HG03520 (cell line): ENCODE data around the gene ZFP36.

Experiments
- ATAC-seq: cut with Tn5 transposase; IDR thresholded peaks from one replicate; pipeline ENCODE4 v1.9.1; 2021; ENCODE audit warnings: mild to moderate bottlenecking, moderate library complexity; ENCODE audit not compliant: unreplicated experiment

ZFP36 gene

GRCh38 chr19:39384839-39385568 lies 21.6 kb upstream of the ZFP36 start:
- no peak for ATAC-seq

- ATAC-seq, result no peak
Measured at GRCh38 chr19:39385629-39386411, 20.8 kb upstream of the ZFP36 start.

- ATAC-seq, result no peak
Measured at GRCh38 chr19:39386557-39386956, 20.1 kb upstream of the ZFP36 start.

- no peak for ATAC-seq
Measured at GRCh38 chr19:39388657-39389056, 18.0 kb upstream of the ZFP36 start.

- no peak for ATAC-seq
Measured at GRCh38 chr19:39389631-39390414, 16.8 kb upstream of the ZFP36 start.

GRCh38 chr19:39390451-39390750 lies 16.2 kb upstream of the ZFP36 start:
- ATAC-seq, result no peak

GRCh38 chr19:39390751-39391437 lies 15.8 kb upstream of the ZFP36 start, which contains the start of the genes MED29 and PAF1:
TSS of gene MED29 (plus strand) at chr19:39391378. CDS start at chr19:39391423, 45 bp downstream.
TSS of gene PAF1 (minus strand) at chr19:39391106. CDS start at chr19:39390864, 242 bp downstream.
- peak; percentile 88 for ATAC-seq

GRCh38 chr19:39397360-39398296 lies 9.0 kb upstream of the ZFP36 start:
- peak; percentile 29 for ATAC-seq

- no peak for ATAC-seq
Measured at GRCh38 chr19:39398297-39398864, 8.3 kb upstream of the ZFP36 start.

- no peak for ATAC-seq
Measured at GRCh38 chr19:39399668-39400050, 7.0 kb upstream of the ZFP36 start.

- no peak for ATAC-seq
Measured at GRCh38 chr19:39400061-39400460, 6.6 kb upstream of the ZFP36 start.

- ATAC-seq, result no peak
Measured at GRCh38 chr19:39401070-39401548, 5.5 kb upstream of the ZFP36 start.

- no peak for ATAC-seq
Measured at GRCh38 chr19:39401549-39402345, 4.9 kb upstream of the ZFP36 start.

- no peak for ATAC-seq
Measured at GRCh38 chr19:39402346-39403300, 4.0 kb upstream of the ZFP36 start.

- no peak for ATAC-seq
Measured at GRCh38 chr19:39403331-39404312, 3.0 kb upstream of the ZFP36 start.

GRCh38 chr19:39405261-39405957 lies 1.2 kb upstream of the ZFP36 start:
- no peak for ATAC-seq
